COLO668 (cell line): ENCODE measurements around the gene FAM78B.

Experiments
- DNase-seq: peaks from one replicate; lab custom pipeline; 2025; ENCODE audit not compliant: unreplicated experiment; lab: John Stamatoyannopoulos, UW

The FAM78B gene

GRCh38 chr1:166073489-166073888 is 93.3 kb downstream of the FAM78B start:
- no peak for DNase-seq

GRCh38 chr1:166069390-166069789 is 97.4 kb downstream of the FAM78B start:
- DNase-seq = no peak

- no peak for DNase-seq
Observed at GRCh38 chr1:166066107-166066506, 100.7 kb downstream of the FAM78B start.

GRCh38 chr1:166064951-166065350 is 101.8 kb downstream of the FAM78B start:
- no peak for DNase-seq

GRCh38 chr1:166064313-166064926 is 102.4 kb downstream of the FAM78B start:
- no peak for DNase-seq

GRCh38 chr1:166063701-166064100 is 103.1 kb downstream of the FAM78B start:
- no peak for DNase-seq

- DNase-seq = no peak
Observed at GRCh38 chr1:166062421-166063070, 104.3 kb downstream of the FAM78B start.

- DNase-seq = no peak
Observed at GRCh38 chr1:166057650-166058049, 109.2 kb downstream of the FAM78B start.

GRCh38 chr1:166053395-166053794 is 113.4 kb downstream of the FAM78B start:
- no peak for DNase-seq

- no peak for DNase-seq
Observed at GRCh38 chr1:166040202-166040997, 126.4 kb downstream of the FAM78B start.

GRCh38 chr1:166039436-166040201 is 127.2 kb downstream of the FAM78B start:
- DNase-seq = no peak

- DNase-seq = no peak
Observed at GRCh38 chr1:166036092-166036491, 130.7 kb downstream of the FAM78B start.

GRCh38 chr1:166032572-166033371 is 134.0 kb downstream of the FAM78B start:
- DNase-seq = peak; percentile 22

- DNase-seq = no peak
Observed at GRCh38 chr1:166031932-166032571, 134.7 kb downstream of the FAM78B start.

GRCh38 chr1:166029196-166029945 is 137.4 kb downstream of the FAM78B start:
- no peak for DNase-seq

- DNase-seq = no peak
Observed at GRCh38 chr1:166026555-166026954, 140.2 kb downstream of the FAM78B start.

GRCh38 chr1:166026143-166026542 is 140.7 kb downstream of the FAM78B start:
- DNase-seq = no peak

GRCh38 chr1:166020210-166020609 is 146.6 kb downstream of the FAM78B start:
- DNase-seq = no peak
